Lung (tissue), 12 donors: ENCODE data around the gene SULF2. TPM values are rescaled to one million over a fixed set of nuclear protein-coding genes. Genes with fewer than 3 reads are reported as not detected.

Experiments
- ATAC-seq: fragments of 200-7000 bp; cut with Tn5 transposase; one replicate; pipeline ENCODE4 v1.9.1; 2020; ENCODE audit warnings: moderate number of reproducible peaks; ENCODE audit not compliant: insufficient read depth, low FRiP score
- DNase-seq, 3 donors: peaks; one replicate each; pipeline ENCODE4 v3.0.0-alpha.2; 2013 to 2017
- H3K27ac ChIP-seq, 2 donors: one replicate each; pipeline ENCODE4 v1.5.1; 2013; ENCODE audit warnings: mild to moderate bottlenecking in 2 of 2, moderate library complexity in 2 of 2, control low read depth in 1 of 2, inconsistent platforms in 1 of 2, low read depth in 1 of 2, low read length in 1 of 2
- H3K27me3 ChIP-seq, 3 donors: one replicate each; pipeline ENCODE4 v1.5.1; 2013; ENCODE audit warnings: low read length in 2 of 3; ENCODE audit not compliant: control insufficient read depth in 3 of 3, insufficient read depth in 3 of 3
- H3K36me3 ChIP-seq, 4 donors: one replicate each; pipeline ENCODE4 v1.5.1; 2013; ENCODE audit warnings: low read length in 4 of 4, mild to moderate bottlenecking in 1 of 4, moderate library complexity in 1 of 4; ENCODE audit not compliant: control insufficient read depth in 4 of 4, insufficient read depth in 4 of 4
- H3K4me1 ChIP-seq, 5 donors: one replicate each; pipeline ENCODE4 v1.5.1; 2013; ENCODE audit warnings: low read length in 5 of 5, mild to moderate bottlenecking in 2 of 5, moderate library complexity in 1 of 5; ENCODE audit not compliant: control insufficient read depth in 5 of 5, insufficient read depth in 5 of 5
- H3K4me3 ChIP-seq: one replicate; pipeline ENCODE4 v1.5.1; 2013; ENCODE audit warnings: mild to moderate bottlenecking, control low read depth, moderate library complexity
- H3K9ac ChIP-seq, 2 donors: one replicate each; pipeline ENCODE4 v1.5.1; 2013; ENCODE audit warnings: low read length in 2 of 2, control low read depth in 1 of 2; ENCODE audit not compliant: insufficient read depth in 1 of 2
- H3K9me3 ChIP-seq, 4 donors: one replicate each; pipeline ENCODE4 v1.5.1; 2013; ENCODE audit warnings: low read length in 3 of 4, mild to moderate bottlenecking in 1 of 4, moderate library complexity in 1 of 4; ENCODE audit not compliant: control insufficient read depth in 4 of 4, insufficient read depth in 3 of 4
- CTCF ChIP-seq: IDR thresholded peaks from 2 replicates; pipeline ENCODE4 v1.5.1; 2012; ENCODE audit warnings: mild to moderate bottlenecking; ENCODE audit errors: control extremely low read depth, extremely low read depth
- WGBS, 2 donors: extraction: QIAGEN DNeasy Blood & Tissue Kit; methylation state at CpG; one replicate each; pipeline ENCODE4 v1.1.7; 2013; 5-methylcytosine and 5-hydroxymethylcytosine counted together
- polyA plus RNA-seq, 2 donors: library from polyadenylated mRNA; stranded (reverse); fragments of 200-250 nt; gene quantifications; one replicate each; pipeline ENCODE4 v1.2.1, GENCODE V29; 2013
- total RNA-seq, 2 donors: library from RNA; depleted of rRNA in 1 of 2; stranded (reverse); fragments of >200 nt in 1 of 2; gene quantifications; one replicate each; pipeline ENCODE4 v1.2.1, GENCODE V29; 2014 to 2021
- donor health status: control.
- donor health status: control.
- donor health status: Bipolar disorder and iron deficiency.
- donor health status: healthy.
- donor health status: DM: yes; HTN: yes; CAD: no.

Gene SULF2
- total and polyA plus RNA-seq, 4 donors = 17.7 to 42.4 (median 23.6) TPM

GRCh38 chr20:47788741-47789080, 3.4 kb upstream of the SULF2 start:
- ATAC-seq = no peak
- Histone ChIP-seq H3K36me3 (no peaks in the 10 kb centered on the region), H3K27ac (no peak overlapping the region), H3K9ac (no peak overlapping the region), H3K27me3 (peaks cover 2 to 26% (median 13%) of the 10 kb centered on the region in 3 donors), H3K4me3 (no peak overlapping the region), H3K4me1 (peaks cover 0 to 23% (median 7%) of the 10 kb centered on the region in 5 donors), H3K9me3 (no peaks in the 10 kb centered on the region)
- no peak for DNase-seq
- 87 to 90% methylated on average over 11 of the region's 11 CpGs for WGBS, 2 donors
- no peak for TF ChIP-seq CTCF

- Histone ChIP-seq H3K4me1 (peaks cover 0 to 23% (median 7%) of the 10 kb centered on the region in 5 donors), H3K9me3 (no peaks in the 10 kb centered on the region), H3K27me3 (peaks cover 2 to 34% (median 24%) of the 10 kb centered on the region in 3 donors), H3K9ac (no peak overlapping the region), H3K36me3 (no peaks in the 10 kb centered on the region), H3K4me3 (no peak overlapping the region), H3K27ac (no peak overlapping the region)
- 21 to 24% methylated on average over 6 of the region's 6 CpGs for WGBS, 2 donors
- DNase-seq (no peak), ATAC-seq (no peak)
- TF ChIP-seq CTCF = no peak
Measured at GRCh38 chr20:47786765-47787107, 1.5 kb upstream of the SULF2 start.

- Histone ChIP-seq H3K9ac (no peak overlapping the region), H3K27ac (peak overlapping the region; percentile 55 to 77), H3K4me3 (peak overlapping the region; percentile 50), H3K9me3 (no peaks in the 10 kb centered on the region), H3K4me1 (peaks cover 0 to 23% (median 7%) of the 10 kb centered on the region in 5 donors), H3K36me3 (no peaks in the 10 kb centered on the region), H3K27me3 (peaks cover 2 to 32% (median 24%) of the 10 kb centered on the region in 3 donors)
- DNase-seq (peak; percentile 87 to 92 (median 92)), ATAC-seq (peak; percentile 66)
- WGBS, 2 donors = 0 to 1% methylated on average over 85 to 86 of the region's 86 CpGs
- TF ChIP-seq CTCF = peak; percentile 28
Measured at GRCh38 chr20:47785854-47786764, 828 bp upstream of the SULF2 start.
